ENCODE results near the gene UBALD2.

The UBALD2 gene

DNA sequence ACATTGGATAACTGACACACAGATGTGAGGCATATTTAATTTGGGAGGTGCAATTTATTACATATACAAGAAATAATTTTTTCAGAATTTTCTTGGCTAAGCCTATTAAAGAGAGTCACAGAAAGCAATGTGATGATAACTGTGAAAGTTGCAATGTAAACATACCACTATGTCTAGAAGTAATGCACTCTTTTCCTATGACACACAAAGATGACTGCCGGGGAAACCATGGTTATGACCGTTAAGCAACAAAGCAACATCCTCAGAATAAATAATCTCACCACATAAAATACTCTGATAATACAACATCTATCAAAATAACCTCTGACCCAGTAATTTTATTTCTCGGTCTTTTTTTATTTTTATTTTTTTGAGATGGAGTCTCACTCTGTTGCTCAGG is 53.4 kb downstream of the UBALD2 start:
- Histone ChIP-seq H3K4me1 (peaks cover 6% of the 10 kb centered on the region), H2AFZ (no peak overlapping the region), H3K27me3 (ENCODE audit: control insufficient read depth, insufficient read depth, low read length) (no peaks in the 10 kb centered on the region), H3K9ac (no peak overlapping the region), H3K27ac (no peak overlapping the region), H3K79me2 (no peaks in the 10 kb centered on the region), H3K4me2 (ENCODE audit: low read length) (no peak overlapping the region), H3K4me3 (ENCODE audit: low read depth, low read length) (no peak overlapping the region), H3K36me3 (ENCODE audit: control insufficient read depth, insufficient read depth, low read length) (no peaks in the 10 kb centered on the region), H3K9me3 (ENCODE audit: control insufficient read depth, low read length) (no peaks in the 10 kb centered on the region)
- TF ChIP-seq, protein P1, sequence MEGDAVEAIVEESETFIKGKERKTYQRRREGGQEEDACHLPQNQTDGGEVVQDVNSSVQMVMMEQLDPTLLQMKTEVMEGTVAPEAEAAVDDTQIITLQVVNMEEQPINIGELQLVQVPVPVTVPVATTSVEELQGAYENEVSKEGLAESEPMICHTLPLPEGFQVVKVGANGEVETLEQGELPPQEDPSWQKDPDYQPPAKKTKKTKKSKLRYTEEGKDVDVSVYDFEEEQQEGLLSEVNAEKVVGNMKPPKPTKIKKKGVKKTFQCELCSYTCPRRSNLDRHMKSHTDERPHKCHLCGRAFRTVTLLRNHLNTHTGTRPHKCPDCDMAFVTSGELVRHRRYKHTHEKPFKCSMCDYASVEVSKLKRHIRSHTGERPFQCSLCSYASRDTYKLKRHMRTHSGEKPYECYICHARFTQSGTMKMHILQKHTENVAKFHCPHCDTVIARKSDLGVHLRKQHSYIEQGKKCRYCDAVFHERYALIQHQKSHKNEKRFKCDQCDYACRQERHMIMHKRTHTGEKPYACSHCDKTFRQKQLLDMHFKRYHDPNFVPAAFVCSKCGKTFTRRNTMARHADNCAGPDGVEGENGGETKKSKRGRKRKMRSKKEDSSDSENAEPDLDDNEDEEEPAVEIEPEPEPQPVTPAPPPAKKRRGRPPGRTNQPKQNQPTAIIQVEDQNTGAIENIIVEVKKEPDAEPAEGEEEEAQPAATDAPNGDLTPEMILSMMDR (IDR thresholded peaks at IDR 0.05) = no peak
